ENCODE measurements around the gene SDK2. TPM values are rescaled to one million over a fixed set of nuclear protein-coding genes. Genes with fewer than 3 reads are reported as not detected.
A peak's percentile ranks its signal among the peaks of the same experiment; 100 is the strongest.

The SDK2 gene
- total and polyA plus RNA-seq, 2 of the 4 experiments (the other 2 are of a cell fraction) = under 0.01 to 0.03 TPM

- no peak; the same call in 1 of the 2 replicates for ATAC-seq (ENCODE audit: low read depth)
- peaks cover 31% of the 10 kb centered on the region for H3K9me1 ChIP-seq (ENCODE audit: insufficient read depth, low read length)
- H4K91ac ChIP-seq (ENCODE audit: insufficient read depth, low read depth, low read length) = peak overlapping the region; percentile 99
- 0% methylated on average over 1 of the region's 11 CpGs; no CpG with 5 or more reads in 1 of the 2 experiments for WGBS, 2 experiments (ENCODE audit: extremely low coverage in 2 of 2, insufficient read length in 1 of 2)
- H2AK5ac ChIP-seq (ENCODE audit: low read depth, low read length) = peak overlapping the region; percentile 91
- no peak for TF ChIP-seq FOS (IDR thresholded peaks at IDR 0.05; ENCODE audit: low read depth, low read length)
- no peak for TF ChIP-seq NFE2L2 (IDR thresholded peaks at IDR 0.05; ENCODE audit: low read depth, low read length)
- H3K18ac ChIP-seq (ENCODE audit: low read depth, low read length) = peak overlapping the region; percentile 68
- H2AK9ac ChIP-seq (replicated peaks; ENCODE audit: low read depth, low read length, poor library complexity) = peak overlapping the region; percentile 97
- peak overlapping the region; percentile 100 for H3K23ac ChIP-seq (ENCODE audit: low read depth, low read length)
- no peaks in the 10 kb centered on the region for H4K20me1 ChIP-seq (ENCODE audit: insufficient read depth, low read length)
- peak overlapping the region; percentile 81 for H2BK5ac ChIP-seq (ENCODE audit: low read depth, low read length, poor library complexity, severe bottlenecking)
- H3K9ac ChIP-seq (ENCODE audit: low read depth, low read length) = peak overlapping the region; percentile 56
- no peaks in the 10 kb centered on the region for H3K36me3 ChIP-seq (ENCODE audit: control insufficient read depth, insufficient read depth, low read length)
- H3K27me3 ChIP-seq (ENCODE audit: control insufficient read depth, insufficient read depth, low read length) = no peaks in the 10 kb centered on the region
- BruUV-seq (replicated peaks) = no TSS peak
- H3K27ac ChIP-seq (ENCODE audit: insufficient read depth, low read length) = peak overlapping the region; percentile 81
- H2AFZ ChIP-seq (replicated peaks; ENCODE audit: low read length, poor library complexity) = peak overlapping the region; percentile 92
- peak overlapping the region; percentile 84 for H4K5ac ChIP-seq (ENCODE audit: low read depth, low read length)
- intact Hi-C loops (cut with micrococcal nuclease) (loop anchor here (2.0 kb wide), 1 partner anchor 33 kb away; no protein-coding TSS in a partner anchor), dilution Hi-C loops (cut with HindIII; ENCODE audit: low sequenced_read_pairs, unreplicated experiment) (no loop called here), in situ Hi-C loops (cut with MboI; ENCODE audit: low sequenced_read_pairs) (no loop called here)
- peak overlapping the region; percentile 74; the same call in 1 of the 2 replicates for H3K56ac ChIP-seq (ENCODE audit: extremely low read depth, insufficient read depth, low read length)
- H3K4me2 ChIP-seq (ENCODE audit: low read depth, low read length) = peak overlapping the region; percentile 27; the same call in 1 of the 2 replicates
- peak overlapping the region; percentile 65; the same call in 1 of the 3 replicates for H2BK15ac ChIP-seq (ENCODE audit: low read depth, low read length)
- peak overlapping the region; percentile 99 for H2BK120ac ChIP-seq (ENCODE audit: low read depth, low read length)
- H4K8ac ChIP-seq (ENCODE audit: low read depth in 2 of 2, low read length in 2 of 2) = peak overlapping the region; percentile 89 to 96
- DNase-seq = no peak
- H3K14ac ChIP-seq (replicated peaks; ENCODE audit: low read depth, low read length) = peak overlapping the region; percentile 74
- peak overlapping the region; percentile 72 for H2BK20ac ChIP-seq (ENCODE audit: low read depth, low read length)
- no peak overlapping the region for H3K4me3 ChIP-seq (ENCODE audit: insufficient read depth, low read depth, low read length)
- peaks cover 0 to 9% of the 10 kb centered on the region in 2 experiments; a peak in 1 of 4 replicates for H3K79me1 ChIP-seq (ENCODE audit: low read depth in 1 of 2, low read length in 2 of 2)
- CTCF ChIA-PET = no interaction called here
- POLR2A ChIA-PET (ENCODE audit: unreplicated experiment) = no interaction called here
- peaks cover 41% of the 10 kb centered on the region for H3K4me1 ChIP-seq (ENCODE audit: control insufficient read depth, insufficient read depth, low read length)
- no peaks in the 10 kb centered on the region for H3K9me3 ChIP-seq (ENCODE audit: control insufficient read depth, insufficient read depth, low read length)
- peak overlapping the region; percentile 99 for H3K4ac ChIP-seq (ENCODE audit: low read depth, low read length)
Measured at GRCh38 chr17:73343739-73344454, 300.3 kb downstream of the SDK2 start.
